Neural progenitor cell (in vitro differentiated cells): ENCODE measurements around the gene RIC8B. TPM values are rescaled to one million over a fixed set of nuclear protein-coding genes. Genes with fewer than 3 reads are reported as not detected.

Experiments
- DNase-seq: peaks from one replicate; pipeline ENCODE4 v3.0.0-alpha.2; 2016; ENCODE audit warnings: low spot score
- H2AFZ ChIP-seq: fragments of 200-600 bp; sonication (generic); replicated peaks from 2 replicates; pipeline ENCODE4 v1.6.1; 2016; ENCODE audit warnings: antibody characterized with exemption
- H3F3A ChIP-seq: fragments of 200-600 bp; sonication (generic); 2 replicates; pipeline ENCODE4 v1.6.1; 2016; ENCODE audit warnings: antibody characterized with exemption, low read depth
- H3K27ac ChIP-seq: fragments of 200-600 bp; sonication (generic); 2 replicates; pipeline ENCODE4 v1.5.1; 2016; ENCODE audit warnings: mild to moderate bottlenecking
- H3K27me3 ChIP-seq: fragments of 200-600 bp; sonication (generic); 2 replicates; pipeline ENCODE4 v1.6.1; 2016; ENCODE audit warnings: mild to moderate bottlenecking, moderate library complexity
- H3K36me3 ChIP-seq: fragments of 200-600 bp; sonication (generic); 2 replicates; pipeline ENCODE4 v1.5.1; 2016
- H3K4me1 ChIP-seq: fragments of 200-600 bp; sonication (generic); 2 replicates; pipeline ENCODE4 v1.6.1; 2016; ENCODE audit warnings: mixed run types
- H3K4me2 ChIP-seq: fragments of 200-600 bp; sonication (generic); 2 replicates; pipeline ENCODE4 v1.6.1; 2016
- H3K4me3 ChIP-seq: fragments of 200-600 bp; sonication (generic); 2 replicates; pipeline ENCODE4 v1.5.1; 2016
- H3K79me2 ChIP-seq: fragments of 200-600 bp; sonication (generic); 2 replicates; pipeline ENCODE4 v1.6.1; 2016; ENCODE audit warnings: low read depth
- H3K9ac ChIP-seq: fragments of 200-600 bp; sonication (generic); 2 replicates; pipeline ENCODE4 v1.6.1; 2016
- H3K9me3 ChIP-seq: fragments of 200-600 bp; sonication (generic); 2 replicates; pipeline ENCODE4 v1.5.1; 2016; ENCODE audit warnings: low read depth
- H4K20me1 ChIP-seq: fragments of 200-600 bp; sonication (generic); 2 replicates; pipeline ENCODE4 v1.6.1; 2016; ENCODE audit warnings: low read depth
- H3K27ac Mint-ChIP-seq: 3 replicates; pipeline ENCODE4 v1.8.0; 2021; ENCODE audit warnings: mixed read lengths
- H3K27me3 Mint-ChIP-seq: 2 replicates; pipeline ENCODE4 v1.8.0; 2022; ENCODE audit warnings: low read depth, mild to moderate bottlenecking, inconsistent platforms, moderate library complexity, mixed read lengths; ENCODE audit not compliant: insufficient read depth
- H3K36me3 Mint-ChIP-seq: 3 replicates; pipeline ENCODE4 v1.8.0; 2021; ENCODE audit warnings: mixed read lengths
- H3K4me1 Mint-ChIP-seq: 3 replicates; pipeline ENCODE4 v1.8.0; 2021; ENCODE audit warnings: mixed read lengths
- H3K4me3 Mint-ChIP-seq: 3 replicates; pipeline ENCODE4 v1.8.0; 2021; ENCODE audit warnings: mild to moderate bottlenecking, moderate library complexity, mixed read lengths
- H3K9me3 Mint-ChIP-seq: 3 replicates; pipeline ENCODE4 v1.8.0; 2020; ENCODE audit warnings: mixed read lengths
- EZH2 ChIP-seq: fragments of 200-600 bp; sonication (generic); IDR thresholded peaks from 2 replicates; pipeline ENCODE4 v1.6.1; 2017; ENCODE audit warnings: antibody characterized with exemption, mild to moderate bottlenecking, moderate library complexity
- EZH2phosphoT487 ChIP-seq: fragments of 200-600 bp; sonication (generic); IDR thresholded peaks from 2 replicates; pipeline ENCODE4 v1.6.1; 2017; ENCODE audit warnings: antibody characterized with exemption
- total RNA-seq: library from RNA; depleted of rRNA; stranded (reverse); fragments of >200 nt; gene quantifications from 2 replicates; pipeline ENCODE4 v1.2.3, GENCODE V29; 2015; ENCODE audit warnings: low replicate concordance
- TF ChIP-seq, protein P1 (sequence below): fragments of 200-600 bp; sonication (generic); IDR thresholded peaks from 2 replicates; pipeline ENCODE4 v1.5.1; 2017; ENCODE audit warnings: antibody characterized with exemption, mild to moderate bottlenecking

Gene RIC8B
- total RNA-seq, 1 donor from 2014 or later, result 33.2 TPM

DNA sequence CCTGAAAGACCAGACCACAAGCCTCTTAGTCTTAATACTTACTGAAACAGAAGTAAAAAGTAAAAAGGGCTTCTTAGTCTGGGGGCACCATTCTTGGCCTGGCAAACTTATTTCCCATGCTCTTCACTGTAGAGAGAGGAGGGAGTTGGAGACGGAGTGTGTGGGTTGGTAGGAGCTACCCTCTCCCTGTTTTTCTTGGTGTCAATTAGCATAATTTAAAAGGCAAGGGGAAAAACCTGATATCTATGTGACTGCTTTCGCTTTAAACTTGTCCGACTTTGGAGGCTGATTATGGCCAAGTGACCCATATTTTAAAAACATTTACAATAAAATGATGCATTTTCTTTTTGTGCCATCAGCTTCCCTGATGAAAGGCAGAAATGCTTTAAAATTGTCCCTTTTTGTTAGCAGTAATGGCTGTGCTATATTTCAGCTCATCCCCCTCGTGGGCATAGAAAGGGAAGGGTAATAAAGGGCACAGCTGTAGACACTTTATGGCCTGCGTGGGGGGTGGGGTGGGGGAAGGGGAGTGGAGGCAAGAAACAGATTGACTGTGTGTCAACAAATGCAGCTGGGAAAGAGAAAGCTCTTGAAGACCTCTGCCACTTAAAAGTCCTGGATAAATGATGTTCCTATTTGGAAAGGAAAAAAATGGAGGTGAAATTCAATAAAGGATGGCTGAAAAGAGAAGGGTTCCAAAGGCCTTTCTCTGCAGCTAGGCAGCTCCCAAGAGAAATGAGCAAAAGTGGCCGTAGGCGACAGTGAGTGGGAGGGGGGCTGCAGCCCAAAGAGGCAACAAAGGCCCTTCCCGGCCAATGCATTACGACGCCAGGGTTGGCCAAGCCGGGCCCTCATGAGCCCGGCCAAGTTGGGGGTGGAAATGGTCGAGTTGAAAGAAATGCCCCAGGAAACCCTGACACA, 123.8 kb downstream of the RIC8B start:
- H3K4me2 ChIP-seq, result peak overlapping the region; percentile 55
- H3K9ac ChIP-seq, result no peak overlapping the region
- H3K4me1 ChIP-seq, result peaks cover 18% of the 10 kb centered on the region
- TF ChIP-seq EZH2, result no peak
- TF ChIP-seq, protein P1, sequence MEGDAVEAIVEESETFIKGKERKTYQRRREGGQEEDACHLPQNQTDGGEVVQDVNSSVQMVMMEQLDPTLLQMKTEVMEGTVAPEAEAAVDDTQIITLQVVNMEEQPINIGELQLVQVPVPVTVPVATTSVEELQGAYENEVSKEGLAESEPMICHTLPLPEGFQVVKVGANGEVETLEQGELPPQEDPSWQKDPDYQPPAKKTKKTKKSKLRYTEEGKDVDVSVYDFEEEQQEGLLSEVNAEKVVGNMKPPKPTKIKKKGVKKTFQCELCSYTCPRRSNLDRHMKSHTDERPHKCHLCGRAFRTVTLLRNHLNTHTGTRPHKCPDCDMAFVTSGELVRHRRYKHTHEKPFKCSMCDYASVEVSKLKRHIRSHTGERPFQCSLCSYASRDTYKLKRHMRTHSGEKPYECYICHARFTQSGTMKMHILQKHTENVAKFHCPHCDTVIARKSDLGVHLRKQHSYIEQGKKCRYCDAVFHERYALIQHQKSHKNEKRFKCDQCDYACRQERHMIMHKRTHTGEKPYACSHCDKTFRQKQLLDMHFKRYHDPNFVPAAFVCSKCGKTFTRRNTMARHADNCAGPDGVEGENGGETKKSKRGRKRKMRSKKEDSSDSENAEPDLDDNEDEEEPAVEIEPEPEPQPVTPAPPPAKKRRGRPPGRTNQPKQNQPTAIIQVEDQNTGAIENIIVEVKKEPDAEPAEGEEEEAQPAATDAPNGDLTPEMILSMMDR, result no peak
- no peak for TF ChIP-seq EZH2phosphoT487
- no peak overlapping the region for H3K4me3 ChIP-seq
- Mint-ChIP-seq H3K36me3 (no peaks in the 10 kb centered on the region), H3K4me3 (peak overlapping the region; percentile 65), H3K27ac (peak overlapping the region; percentile 92), H3K4me1 (peaks cover 57% of the 10 kb centered on the region), H3K27me3 (peaks cover 8% of the 10 kb centered on the region), H3K9me3 (no peaks in the 10 kb centered on the region)
- no peaks in the 10 kb centered on the region for H3K9me3 ChIP-seq
- no peaks in the 10 kb centered on the region for H3K79me2 ChIP-seq
- H3K36me3 ChIP-seq, result no peaks in the 10 kb centered on the region
- H3K27ac ChIP-seq, result no peak overlapping the region
- DNase-seq, result peak; percentile 48
- H4K20me1 ChIP-seq, result no peaks in the 10 kb centered on the region
- no peaks in the 10 kb centered on the region for H3F3A ChIP-seq
- peaks cover 27% of the 10 kb centered on the region for H3K27me3 ChIP-seq
- peak overlapping the region; percentile 76 for H2AFZ ChIP-seq

DNA sequence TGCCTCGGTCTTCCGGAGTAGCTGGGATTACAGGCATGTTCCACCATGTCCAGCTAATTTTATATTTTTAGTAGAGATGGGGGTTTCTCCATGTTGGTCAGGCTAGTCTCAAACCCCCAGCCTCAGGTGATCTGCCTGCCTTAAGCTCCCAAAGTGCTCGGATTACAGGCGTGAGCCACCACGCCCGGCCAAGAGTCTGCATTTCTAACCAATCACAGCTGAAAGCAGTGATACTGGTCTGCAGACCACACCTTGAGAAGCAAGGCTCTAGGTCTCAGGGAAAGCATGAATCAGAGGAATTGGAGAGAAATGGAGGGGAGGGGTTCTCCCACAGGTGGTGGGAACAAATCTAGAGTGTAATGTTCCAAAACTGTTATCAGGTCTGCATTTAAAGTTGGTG, 126.1 kb downstream of the RIC8B start:
- H3F3A ChIP-seq, result no peaks in the 10 kb centered on the region
- H3K27me3 ChIP-seq, result peaks cover 43% of the 10 kb centered on the region
- no peak overlapping the region for H2AFZ ChIP-seq
- no peak overlapping the region for H3K9ac ChIP-seq
- no peak overlapping the region for H3K4me3 ChIP-seq
- H3K27ac Mint-ChIP-seq, result no peak overlapping the region
- TF ChIP-seq, protein P1, result no peak
- no peak for TF ChIP-seq EZH2
- TF ChIP-seq EZH2phosphoT487, result no peak
- peaks cover 9% of the 10 kb centered on the region for H3K27me3 Mint-ChIP-seq
- no peak overlapping the region for H3K4me2 ChIP-seq
- no peaks in the 10 kb centered on the region for H3K9me3 Mint-ChIP-seq
- H3K4me1 ChIP-seq, result peaks cover 20% of the 10 kb centered on the region
- no peaks in the 10 kb centered on the region for H3K36me3 ChIP-seq
- H3K79me2 ChIP-seq, result no peaks in the 10 kb centered on the region
- no peaks in the 10 kb centered on the region for H4K20me1 ChIP-seq
- DNase-seq, result no peak
- no peak overlapping the region for H3K4me3 Mint-ChIP-seq
- H3K9me3 ChIP-seq, result no peaks in the 10 kb centered on the region
- H3K4me1 Mint-ChIP-seq, result peaks cover 60% of the 10 kb centered on the region
- no peaks in the 10 kb centered on the region for H3K36me3 Mint-ChIP-seq
- H3K27ac ChIP-seq, result no peak overlapping the region

DNA sequence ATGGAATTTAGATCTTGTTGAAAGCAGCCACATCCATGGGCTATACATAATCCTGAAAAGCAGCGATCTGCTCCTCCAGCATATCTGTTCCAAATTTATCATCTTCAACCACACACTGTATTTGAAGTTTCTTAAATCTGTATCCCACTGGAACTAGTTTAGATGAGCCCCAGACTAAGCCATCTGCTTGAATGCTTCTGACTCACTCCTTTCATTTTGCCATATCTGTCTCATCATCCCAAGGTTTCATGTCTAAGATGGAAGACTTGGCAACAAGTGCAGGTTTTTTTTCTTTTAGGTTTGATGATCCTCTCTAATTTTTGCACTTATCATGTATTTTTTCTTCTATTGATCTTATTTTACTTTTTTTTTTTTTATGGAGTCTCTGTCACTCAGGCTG, 126.8 kb downstream of the RIC8B start:
- H3K27me3 Mint-ChIP-seq, result peaks cover 9% of the 10 kb centered on the region
- no peak overlapping the region for H3K27ac Mint-ChIP-seq
- Histone ChIP-seq H3K27me3 (peaks cover 43% of the 10 kb centered on the region), H2AFZ (no peak overlapping the region), H3K9me3 (no peaks in the 10 kb centered on the region), H3K9ac (no peak overlapping the region), H3K4me1 (peaks cover 20% of the 10 kb centered on the region), H3K4me3 (no peak overlapping the region), H3K27ac (no peak overlapping the region), H3K36me3 (no peaks in the 10 kb centered on the region), H3K4me2 (no peak overlapping the region), H3F3A (no peaks in the 10 kb centered on the region), H3K79me2 (no peaks in the 10 kb centered on the region), H4K20me1 (no peaks in the 10 kb centered on the region)
- TF ChIP-seq EZH2 (no peak), EZH2phosphoT487 (no peak)
- TF ChIP-seq, protein P1, result no peak
- no peak overlapping the region for H3K4me3 Mint-ChIP-seq
- H3K4me1 Mint-ChIP-seq, result peaks cover 57% of the 10 kb centered on the region
- no peaks in the 10 kb centered on the region for H3K36me3 Mint-ChIP-seq
- DNase-seq, result no peak
- peaks cover under 1% of the 10 kb centered on the region for H3K9me3 Mint-ChIP-seq
